ENCODE results near the gene ZNF81.

- TF ChIP-seq POLR2AphosphoS5 (IDR thresholded peaks at IDR 0.05) (no peak), EZH2 (IDR thresholded peaks at IDR 0.05; ENCODE audit: borderline replicate concordance, insufficient read depth, low read length, poor library complexity, severe bottlenecking) (no peak), CTCF (IDR thresholded peaks at IDR 0.05; ENCODE audit: poor library complexity, severe bottlenecking) (no peak), RAD21 (conservative IDR thresholded peaks at IDR 0.05) (no peak), REST (IDR thresholded peaks at IDR 0.05; ENCODE audit: borderline replicate concordance) (no peak), EP300 (conservative IDR thresholded peaks at IDR 0.05; ENCODE audit: poor library complexity, severe bottlenecking) (no peak), TAF1 (IDR thresholded peaks at IDR 0.05; ENCODE audit: low read depth) (no peak), SMC3 (conservative IDR thresholded peaks at IDR 0.05; ENCODE audit: poor library complexity) (no peak)
Measured at GRCh38 chrX:47802589-47802988, 34.1 kb upstream of the ZNF81 start.
